COLO829 (cell line): ENCODE measurements around the gene MUC15.

ENCODE experiments used
- DNase-seq: peaks from one replicate; pipeline ENCODE4 v3.0.0; 2012; ENCODE audit warnings: low spot score

MUC15 gene

DNA sequence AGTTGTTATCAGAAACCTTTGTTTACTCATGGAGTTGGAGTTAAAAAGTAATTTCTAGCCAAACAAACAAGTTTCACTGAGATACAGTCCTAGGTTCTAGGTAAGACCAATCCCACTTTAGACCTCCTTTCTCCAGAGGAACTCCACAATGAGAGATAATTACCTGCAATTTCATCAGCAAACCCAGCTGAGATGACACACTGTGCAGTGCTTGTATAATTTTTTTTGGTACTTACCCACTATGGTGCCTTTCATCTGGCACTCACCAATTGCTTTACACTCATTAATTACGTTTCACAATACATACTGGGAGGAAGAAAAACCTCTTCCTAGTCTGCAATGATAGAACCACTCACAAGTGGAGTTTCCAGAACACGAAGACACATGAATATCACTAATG, 1.8 kb upstream of the MUC15 start:
- no peak for DNase-seq

DNA sequence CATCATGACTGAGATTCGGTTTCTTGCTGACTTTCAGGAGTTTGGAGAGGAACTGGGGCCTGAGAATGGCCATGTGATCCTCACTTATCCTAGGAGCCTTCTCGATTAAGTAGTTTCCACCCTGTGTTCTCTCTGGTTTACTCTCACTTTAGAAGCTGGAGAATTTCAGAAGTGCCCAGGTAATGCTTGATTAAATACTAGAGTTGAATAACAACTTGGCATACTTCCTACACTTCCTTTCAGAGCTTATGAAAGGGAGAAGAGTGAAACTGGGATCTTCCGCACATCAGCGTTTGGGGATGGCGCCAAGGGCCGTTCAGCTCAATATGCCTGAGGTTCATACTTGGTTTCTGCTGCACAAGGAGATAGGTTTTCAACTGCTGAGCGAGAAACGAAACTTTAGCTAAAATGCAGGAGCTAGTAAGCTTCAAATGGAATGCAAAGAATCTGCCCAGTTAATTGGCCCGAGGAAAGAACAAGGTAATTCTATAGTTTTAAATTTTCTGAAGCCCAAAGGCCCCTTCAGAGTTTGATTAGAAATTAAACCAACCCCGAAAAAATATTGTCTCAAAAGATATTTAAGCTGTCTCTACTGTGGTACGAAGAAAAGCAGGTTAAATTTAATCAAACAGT, 823 bp upstream of the MUC15 start:
- DNase-seq: no peak

DNA sequence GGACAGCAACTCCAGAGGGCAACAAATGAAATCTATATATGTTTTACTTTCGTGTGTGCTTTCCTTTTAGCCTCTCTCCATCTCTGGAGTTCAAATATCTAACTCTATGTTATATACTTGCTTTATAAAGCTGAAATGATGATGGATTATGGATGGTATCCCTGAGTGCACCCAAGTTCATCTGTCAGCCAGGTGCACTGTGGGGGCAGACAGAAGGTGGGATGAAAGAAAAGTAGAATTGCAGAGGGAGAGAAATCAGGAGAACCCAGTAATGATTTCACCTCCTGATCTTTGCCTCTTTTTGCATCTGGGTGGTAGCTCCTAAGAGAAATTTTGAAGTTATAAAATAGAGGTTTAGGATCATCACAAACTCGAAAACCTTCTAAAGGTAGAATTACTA, 2.4 kb downstream of the MUC15 start:
- no peak for DNase-seq

DNA sequence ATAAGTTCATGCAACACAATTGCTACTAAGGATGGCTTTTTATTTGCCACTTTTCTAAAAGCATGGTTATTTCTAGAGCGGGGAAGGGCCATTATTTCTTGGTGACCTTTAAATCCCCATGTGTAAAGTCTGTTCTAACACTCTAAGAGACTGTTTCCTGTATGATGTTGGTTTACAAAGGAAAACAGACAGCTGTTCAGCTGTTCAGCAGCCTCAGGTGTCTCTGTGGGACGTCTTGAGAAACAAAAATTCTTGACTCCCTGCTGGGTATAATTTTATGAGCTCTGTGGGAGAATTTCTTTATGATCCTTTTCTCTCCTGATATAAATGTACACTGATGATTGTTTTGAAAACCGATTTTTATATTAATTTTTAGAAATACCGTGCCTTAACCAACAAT, 13.9 kb downstream of the MUC15 start:
- no peak for DNase-seq

DNA sequence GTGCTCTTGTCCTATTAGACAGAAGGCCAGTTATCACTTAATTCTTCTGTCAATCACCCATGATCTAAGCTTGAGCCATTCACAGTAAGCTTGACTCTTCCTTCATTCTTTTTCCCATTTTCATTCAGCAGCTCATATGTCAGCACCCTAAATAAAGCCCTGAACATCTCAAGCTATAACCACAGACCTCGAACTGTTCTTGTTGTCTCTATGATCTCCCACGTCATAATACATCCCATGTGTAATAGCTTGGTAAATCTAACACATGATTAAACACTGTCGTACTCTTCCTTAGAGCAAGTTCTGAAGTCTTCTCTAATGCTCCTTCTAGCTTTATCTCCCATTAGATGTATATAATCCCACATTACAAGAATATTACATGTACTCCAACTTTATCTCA, 14.4 kb downstream of the MUC15 start:
- DNase-seq: no peak

DNA sequence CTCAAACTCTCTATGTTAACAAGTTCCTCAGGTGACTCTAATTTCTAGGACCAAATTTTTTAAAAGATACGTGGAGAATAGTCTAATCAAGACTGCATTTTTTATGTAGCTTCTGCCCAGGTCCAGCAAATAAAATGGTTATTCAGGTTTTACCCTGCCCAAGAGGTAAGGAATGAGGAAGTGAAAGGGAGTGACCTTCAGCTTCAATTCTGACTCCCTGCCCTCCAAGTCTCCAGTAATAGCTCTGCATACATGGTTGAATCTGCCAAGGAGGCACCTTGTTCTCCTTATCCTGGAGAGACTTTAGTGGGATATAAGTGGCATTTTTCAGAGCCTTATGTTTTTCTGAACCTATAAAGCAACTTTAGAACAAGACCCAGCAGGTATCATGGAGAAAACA, 15.5 kb downstream of the MUC15 start:
- no peak for DNase-seq

DNA sequence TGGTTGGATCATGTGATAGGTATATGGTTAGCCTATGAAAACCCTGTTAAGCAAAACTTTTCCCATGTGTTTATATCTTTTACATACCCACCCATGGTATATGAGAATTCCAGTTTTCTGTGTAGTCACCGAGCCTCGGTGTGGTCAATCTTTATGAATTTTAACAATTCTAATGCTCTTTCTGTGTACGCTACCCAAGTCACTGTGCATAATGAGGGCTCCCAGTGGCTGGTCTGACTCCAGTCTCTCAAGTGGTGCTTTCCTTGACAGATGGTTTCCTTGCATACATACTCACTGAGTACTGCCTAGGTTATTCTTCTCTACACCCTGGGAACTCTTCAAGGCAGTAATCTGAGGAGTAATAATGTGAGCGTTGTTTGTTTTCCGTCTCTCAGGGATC, 17.6 kb downstream of the MUC15 start:
- no peak for DNase-seq

DNA sequence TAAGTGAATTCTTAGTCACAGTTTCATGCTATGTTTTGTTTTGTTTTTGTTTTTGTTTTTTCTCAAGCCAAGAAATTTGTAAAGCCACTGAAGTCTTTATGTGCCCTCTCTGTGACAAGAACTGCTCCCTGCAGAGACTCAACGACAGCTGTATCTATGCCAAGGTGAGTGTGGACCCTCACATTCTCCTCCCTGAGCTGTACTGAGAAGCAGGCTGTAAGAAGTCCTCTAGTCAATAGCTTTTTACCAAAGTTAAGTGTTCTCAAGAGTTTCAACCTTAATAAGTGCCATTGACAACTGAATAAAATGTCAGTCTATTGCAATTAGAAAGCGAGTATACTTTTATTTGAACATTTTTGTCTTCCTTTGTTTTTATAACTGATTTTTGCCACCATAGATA, 18.9 kb downstream of the MUC15 start:
- DNase-seq: no peak

DNA sequence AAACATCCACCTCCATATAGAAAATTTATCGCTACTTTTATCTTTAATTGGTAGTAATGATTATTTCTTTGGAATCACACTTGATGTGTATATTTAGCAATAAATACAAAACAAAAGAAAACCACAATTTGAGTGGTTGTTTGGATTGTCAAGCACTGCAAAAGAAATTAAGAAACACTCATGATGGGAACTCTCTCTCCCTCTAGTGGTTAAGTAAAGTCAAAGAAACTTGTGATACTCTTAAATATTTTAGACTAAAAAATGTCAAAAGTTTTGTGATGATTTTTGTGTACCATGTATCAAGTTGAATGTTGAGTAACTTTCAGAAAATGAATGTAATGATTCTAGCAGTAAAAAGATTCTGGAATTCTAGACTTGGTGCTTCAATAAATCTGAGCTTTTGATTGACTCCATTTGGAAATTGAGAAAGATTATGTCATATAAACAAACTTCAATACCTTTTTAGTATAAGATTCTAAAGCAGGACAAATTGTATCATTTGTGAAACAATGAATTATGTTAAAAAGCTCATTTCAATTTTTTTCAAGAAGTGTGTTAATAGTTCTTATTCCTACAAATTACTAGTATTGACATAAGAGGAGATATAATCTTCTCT, 20.8 kb downstream of the MUC15 start:
- peak; percentile 6 for DNase-seq

DNA sequence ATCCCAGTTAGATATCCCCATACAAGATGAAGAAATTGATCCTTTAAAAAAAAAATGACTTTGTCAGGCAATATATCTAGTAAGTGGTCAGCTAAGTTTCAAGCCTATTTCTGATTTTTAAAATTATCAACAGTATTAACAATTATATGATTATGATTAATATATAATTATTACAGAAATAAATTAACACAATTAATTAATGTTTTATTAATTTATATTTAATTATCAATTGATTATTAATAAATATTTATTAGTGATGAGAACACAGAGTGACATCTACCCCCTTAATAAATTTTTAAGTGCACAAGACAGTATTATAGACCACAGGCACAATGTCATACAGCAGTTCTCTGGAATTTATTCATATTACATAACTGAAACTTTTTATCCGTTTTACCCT, 22.0 kb downstream of the MUC15 start:
- no peak for DNase-seq

DNA sequence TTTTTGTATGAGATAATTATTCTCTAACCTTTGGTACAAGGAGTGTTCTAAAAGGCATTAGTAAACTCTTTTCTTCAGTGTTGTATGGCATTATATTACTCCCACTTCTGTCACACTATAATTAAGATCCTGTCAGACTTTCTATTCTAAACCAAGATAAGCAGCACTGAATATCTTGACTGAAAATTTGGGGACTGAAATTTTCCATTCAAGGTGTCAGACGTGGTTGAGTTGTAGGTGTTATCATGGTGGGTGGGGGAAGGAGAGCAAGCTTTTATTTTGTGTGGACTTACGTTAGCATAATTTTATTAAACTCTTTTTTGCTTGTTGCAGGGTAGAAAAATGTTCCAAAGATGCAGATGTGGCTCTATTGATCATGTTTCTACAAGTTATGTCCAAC, 22.9 kb downstream of the MUC15 start:
- no peak for DNase-seq

DNA sequence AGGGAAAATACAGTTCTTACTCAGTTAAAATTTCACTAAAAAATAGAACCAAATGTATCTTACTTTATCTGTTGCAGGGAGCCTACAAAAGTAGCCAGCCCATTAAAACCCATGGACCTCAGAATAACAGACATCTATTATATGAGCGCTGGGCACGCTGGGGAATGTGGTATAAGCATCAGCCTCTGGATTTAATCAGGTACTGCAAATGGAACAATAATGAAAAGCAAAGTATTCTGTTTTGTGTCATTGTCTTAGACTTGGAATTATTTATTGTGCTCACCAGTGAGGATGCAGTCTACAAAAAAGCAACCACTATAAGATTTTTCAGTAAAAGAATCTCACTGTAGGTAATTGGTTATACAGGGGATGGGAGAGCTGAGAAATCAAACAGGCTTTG, 30.2 kb downstream of the MUC15 start:
- no peak for DNase-seq

DNA sequence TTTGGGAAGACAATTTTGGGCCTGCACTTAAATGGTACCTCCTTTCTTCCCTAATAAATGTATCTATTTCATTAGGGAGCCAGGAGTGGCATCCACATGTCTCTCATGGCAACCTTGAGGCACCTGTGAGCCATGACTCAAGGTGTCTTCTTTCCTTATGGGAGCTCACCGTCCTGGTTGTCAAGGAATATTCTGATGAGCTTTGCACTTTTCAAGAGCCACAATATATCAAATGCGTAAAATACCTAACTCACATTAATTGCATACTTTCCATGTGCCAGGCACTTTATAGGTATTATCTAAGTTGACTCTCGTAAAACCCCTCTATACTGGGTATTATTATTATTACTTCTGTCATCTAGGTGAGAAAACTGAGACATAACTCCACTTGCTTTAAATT, 32.5 kb downstream of the MUC15 start:
- DNase-seq: no peak

DNA sequence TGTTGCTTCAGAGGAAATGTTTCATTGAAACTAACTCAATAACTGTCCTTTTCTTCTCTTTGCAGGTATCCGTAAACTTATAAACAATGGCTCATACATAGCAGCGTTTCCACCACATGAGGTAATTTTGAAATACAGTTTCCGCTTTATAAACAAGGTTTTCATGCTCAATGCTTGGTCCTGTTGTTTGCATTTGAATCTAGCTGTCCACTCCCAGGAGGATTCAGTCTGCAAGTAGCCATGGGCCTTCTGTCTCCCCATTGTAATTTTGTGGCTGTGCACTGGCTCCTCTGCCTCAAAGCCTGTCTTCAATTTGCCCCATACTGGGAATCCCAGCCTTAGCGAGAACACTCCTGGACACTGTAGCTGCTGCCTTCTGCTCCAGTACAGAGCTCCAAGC, 34.7 kb downstream of the MUC15 start:
- no peak for DNase-seq

DNA sequence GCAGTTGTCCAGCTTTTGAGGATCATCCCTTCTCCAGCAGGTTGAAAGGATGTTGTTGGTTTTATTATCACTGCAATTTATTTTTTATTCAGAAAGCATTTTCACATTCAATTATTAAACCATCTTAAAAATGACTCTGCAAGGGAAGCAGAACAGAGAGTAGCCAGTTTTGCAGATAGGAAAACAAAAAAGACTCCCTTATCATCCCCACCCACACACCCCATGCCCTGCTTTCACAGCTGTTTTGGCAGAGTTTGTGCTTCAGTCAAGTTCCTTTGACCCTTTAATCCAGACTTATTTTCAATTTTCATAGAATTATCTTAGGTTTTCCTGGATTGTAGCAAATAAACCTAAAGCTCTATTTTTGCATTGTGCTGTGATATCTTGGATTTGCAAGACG, 44.4 kb downstream of the MUC15 start:
- no peak for DNase-seq

DNA sequence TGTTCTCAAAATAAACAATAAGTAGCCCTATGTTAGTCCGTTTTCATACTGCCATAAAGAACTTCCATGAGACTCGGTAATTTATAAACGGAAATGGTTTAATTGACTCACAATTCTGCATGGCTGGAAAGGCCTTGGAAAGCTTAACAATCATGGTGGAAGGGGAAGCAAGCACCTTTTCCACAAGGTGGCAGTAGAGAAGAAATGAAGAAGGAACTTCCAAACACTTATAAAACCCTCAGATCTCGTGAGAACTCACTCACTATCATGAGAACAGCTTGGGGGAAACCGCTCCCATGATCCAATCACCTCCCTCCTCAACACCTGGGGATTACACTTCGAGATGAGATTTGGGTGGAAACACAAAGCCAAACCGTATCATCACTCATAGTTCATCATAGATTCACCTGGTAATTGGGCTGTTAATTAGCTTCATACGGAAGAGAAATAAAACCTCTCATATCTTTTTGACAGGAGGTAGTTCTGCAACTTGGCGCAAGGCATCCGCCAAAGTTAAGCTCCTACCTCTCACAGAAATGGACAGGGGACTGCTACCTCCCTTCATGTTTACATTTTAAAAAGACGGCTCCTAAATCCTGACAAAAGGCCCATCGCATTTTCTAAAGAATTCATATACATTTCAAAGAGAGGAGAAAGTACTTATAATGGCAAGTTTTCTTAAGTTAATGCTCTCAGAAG, 49.0 kb downstream of the MUC15 start:
- no peak for DNase-seq

DNA sequence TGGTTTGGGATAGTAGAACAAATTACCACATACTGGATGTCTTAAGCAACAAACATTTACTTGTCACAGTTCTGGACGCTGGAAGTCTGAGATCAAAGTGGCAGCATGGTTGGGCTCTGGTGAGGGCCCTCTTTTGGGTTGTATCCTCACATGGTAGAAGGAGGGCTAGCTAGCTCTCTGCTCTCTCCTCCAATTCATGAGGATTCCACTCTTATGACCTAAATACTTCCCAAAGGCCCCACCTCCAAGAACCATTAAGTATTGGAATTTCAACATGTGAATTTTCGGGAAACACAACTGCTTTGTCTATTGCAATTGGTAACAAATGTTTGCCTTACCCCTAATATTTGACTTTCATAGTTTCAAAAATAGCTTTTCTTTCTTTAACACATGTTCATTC, 52.6 kb downstream of the MUC15 start:
- DNase-seq: no peak

DNA sequence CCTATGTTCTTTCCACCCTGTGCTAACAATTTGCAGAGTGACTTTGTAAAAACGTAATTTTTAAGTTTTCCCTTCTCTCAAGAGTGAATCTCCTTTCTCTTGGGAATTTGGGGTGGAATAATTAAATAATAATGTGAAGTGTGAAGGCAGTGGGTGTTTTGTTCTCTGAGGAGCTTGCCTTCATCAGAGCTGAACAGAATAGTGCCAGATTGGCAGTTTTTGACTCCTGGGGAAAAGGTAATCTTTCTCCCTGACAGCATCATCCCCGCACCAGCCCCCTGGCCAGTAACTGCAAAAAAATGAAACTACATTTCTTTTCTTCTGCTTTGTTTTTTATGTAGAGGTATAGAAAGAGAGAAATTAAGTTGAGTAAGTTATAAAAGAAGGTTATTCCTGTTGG, 59.9 kb downstream of the MUC15 start:
- no peak for DNase-seq

DNA sequence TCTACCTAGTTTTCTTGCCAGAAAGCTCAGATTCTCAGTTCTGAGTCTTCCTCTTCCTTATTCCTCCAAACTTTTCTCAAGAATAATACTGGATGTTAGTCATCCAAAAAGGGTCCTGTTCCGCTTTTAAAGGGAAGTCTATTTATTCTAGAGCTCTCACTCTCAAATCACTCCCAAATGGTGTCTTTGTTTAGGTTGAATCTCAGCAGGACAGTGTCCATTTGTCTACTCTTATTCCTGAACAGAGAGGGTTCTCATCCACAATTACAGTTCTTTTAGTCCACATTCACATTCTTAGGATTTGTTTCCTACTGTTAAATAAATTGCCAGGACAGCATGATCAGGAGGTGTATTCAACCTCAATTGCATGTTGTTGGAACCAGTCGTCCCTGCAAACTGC, 61.3 kb downstream of the MUC15 start:
- DNase-seq: peak; percentile 83

DNA sequence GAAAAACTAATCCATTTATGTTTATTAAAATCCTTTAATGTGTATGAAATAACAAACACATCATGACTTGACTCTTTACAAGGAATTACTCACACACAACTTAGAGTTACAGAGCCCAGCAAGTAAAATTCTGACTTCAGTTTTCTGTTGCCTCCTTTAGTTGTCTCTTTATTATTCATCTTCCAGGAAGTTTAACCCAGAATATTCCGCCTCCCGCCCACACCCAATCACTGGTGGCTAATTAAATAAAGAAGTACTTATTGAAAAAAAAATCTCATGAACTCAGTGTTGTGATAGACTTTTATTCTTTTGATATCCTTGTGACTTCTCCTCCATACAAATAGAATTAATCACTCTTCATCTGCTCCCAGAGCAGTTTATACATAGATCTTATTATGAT, 61.9 kb downstream of the MUC15 start:
- peak; percentile 64 for DNase-seq
